A549 (cell line): ENCODE results near the gene CCL7. TPM values are rescaled to one million over a fixed set of nuclear protein-coding genes. Genes with fewer than 3 reads are reported as not detected.

Experiments used
- ATAC-seq, 2 experiments: fragments of 200-7000 bp in 1 of 2; fragments of >200 bp in 1 of 2; cut with Nextera tagmentation in 1 of 2; cut with Tn5 transposase in 1 of 2; 3 replicates each; pipeline versions ENCODE4 v1.8.0 to v1.9.1; 2018 to 2020; ENCODE audit warnings: mild to moderate bottlenecking in 1 of 2, moderate library complexity in 1 of 2
- CTCF ChIA-PET: fragments of 300-600 bp; sonication (Branson Sonifier 250); formaldehyde crosslinking; extraction: SDS; loops from one replicate; lab custom pipeline; 2021; ENCODE audit warnings: antibody characterized with exemption, inconsistent platforms; lab: Yijun Ruan, JAX
- POLR2A ChIA-PET: fragments of 350-600 bp; formaldehyde crosslinking; extraction: SDS; loops from one replicate; lab custom pipeline; 2021; ENCODE audit warnings: antibody characterized with exemption, inconsistent platforms; lab: Yijun Ruan, JAX
- DNase-seq, 2 experiments: peaks; one replicate each; pipeline versions ENCODE4 v3.0.0 to v3.0.0-alpha.2; 2011 to 2016; ENCODE audit warnings: low read depth in 1 of 2, low spot score in 1 of 2
- FAIRE-seq: peaks from 2 replicates; lab custom pipeline; 2011; peaks lifted over from hg19 to GRCh38; lab: Jason Lieb, UNC
- H3K27ac ChIP-seq, 2 experiments: fragments of >200 bp; sonication (Bioruptor Twin); formaldehyde crosslinking; 3 replicates each; pipeline ENCODE4 v1.5.1; 2016 to 2017
- H3K4me1 ChIP-seq: fragments of >200 bp; sonication (Bioruptor Twin); formaldehyde crosslinking; 3 replicates; pipeline ENCODE4 v1.6.1; 2016
- H3K4me2 ChIP-seq: fragments of >200 bp; sonication (Bioruptor Twin); formaldehyde crosslinking; 3 replicates; pipeline ENCODE4 v1.6.1; 2016
- H3K4me3 ChIP-seq: fragments of >200 bp; sonication (Bioruptor Twin); formaldehyde crosslinking; 3 replicates; pipeline ENCODE4 v1.5.1; 2016
- H3K9me3 ChIP-seq: fragments of >200 bp; sonication (Bioruptor Twin); formaldehyde crosslinking; 3 replicates; pipeline ENCODE4 v1.6.1; 2016
- CHD4 ChIP-seq: fragments of 200-600 bp; sonication (generic); IDR thresholded peaks from 2 replicates; pipeline ENCODE4 v1.6.1; 2016; ENCODE audit warnings: antibody characterized with exemption, mild to moderate bottlenecking, borderline replicate concordance
- CTCF ChIP-seq: fragments of >200 bp; sonication (Bioruptor Twin); formaldehyde crosslinking; IDR thresholded peaks from 3 replicates; pipeline ENCODE4 v1.5.1; 2016
- FOSL2 ChIP-seq, 2 experiments: fragments of 450-650 bp in 1 of 2; fragments of >200 bp in 1 of 2; sonication (Bioruptor Twin) in 1 of 2; formaldehyde crosslinking; IDR thresholded peaks; 2 replicates each; pipeline versions ENCODE4 v1.5.0 to v1.6.1; 2016 to 2020; ENCODE audit warnings: mild to moderate bottlenecking in 1 of 2, moderate library complexity in 1 of 2
- FOXS1 ChIP-seq: fragments of 250-450 bp; sonication (Bioruptor Pico); IDR thresholded peaks from 2 replicates; pipeline ENCODE4 v1.5.0; 2020; ENCODE audit warnings: mild to moderate bottlenecking, moderate library complexity
- GATA3 ChIP-seq: IDR thresholded peaks from 2 replicates; pipeline ENCODE4 v1.6.1; 2012; ENCODE audit warnings: borderline replicate concordance
- JUN ChIP-seq, 2 experiments: fragments of >200 bp; sonication (Bioruptor Twin); formaldehyde crosslinking; IDR thresholded peaks; 2 replicates in 1 of 2; 3 replicates in 1 of 2; pipeline ENCODE4 v1.6.1; 2016 to 2017
- MAFK ChIP-seq: fragments of 450-650 bp; IDR thresholded peaks from 2 replicates; pipeline ENCODE4 v1.6.1; 2014; ENCODE audit not compliant: partially characterized antibody
- PHF8 ChIP-seq: fragments of 200-600 bp; sonication (generic); IDR thresholded peaks from 2 replicates; pipeline ENCODE4 v1.6.1; 2016; ENCODE audit warnings: low read depth, mild to moderate bottlenecking, antibody characterized with exemption, moderate library complexity, borderline replicate concordance
- POLR2A ChIP-seq: IDR thresholded peaks from 2 replicates; pipeline ENCODE4 v1.6.1; 2012; ENCODE audit warnings: mild to moderate bottlenecking, low read length
- RCOR1 ChIP-seq: fragments of 150-350 bp; IDR thresholded peaks from 2 replicates; pipeline ENCODE4 v1.6.1; 2014; ENCODE audit warnings: antibody characterized with exemption, low read length, low read depth
- REST ChIP-seq: fragments of 200-600 bp; sonication (generic); IDR thresholded peaks from 2 replicates; pipeline ENCODE4 v1.6.1; 2016; ENCODE audit warnings: antibody characterized with exemption, mild to moderate bottlenecking, moderate library complexity
- WGBS: methylation state at CpG from one replicate; pipeline ENCODE4 v1.1.6; 2017; ENCODE audit errors: missing lambda C conversion rate; 5-methylcytosine and 5-hydroxymethylcytosine counted together
- polyA plus RNA-seq, 4 experiments: library from polyadenylated mRNA; depleted of rRNA in 3 of 4; stranded (reverse); fragments of >200 nt; fragmentation: RNase III in 1 of 4; extraction: RNeasy Plus Mini Kit Qiagen cat#74134 plus additional on column Dnase treatment in 1 of 4; gene quantifications; 2 replicates in 3 of 4; 3 replicates in 1 of 4; pipeline ENCODE4 v1.2.3, GENCODE V29; 2011 to 2017

CCL7 gene
- polyA plus RNA-seq, 2 of the 4 experiments (the other 2 are of a cell fraction) = 0.17 TPM; not detected in 1

GRCh38 chr17:34254146-34254545, 15.9 kb upstream of the CCL7 start:
- WGBS = 43% methylated on average over 3 of the region's 3 CpGs
- ChIA-PET CTCF (interaction anchor here (1.5 to 9.4 kb wide), 4 partner anchors 31 to 107 kb away, joined by 3 to 57 read pairs (median 9); partner anchors contain the start of gene CCL1), POLR2A (no interaction called here)
- Histone ChIP-seq H3K27ac (peak overlapping the region; percentile 73 to 87), H3K4me1 (peaks cover 66% of the 10 kb centered on the region), H3K4me3 (peak overlapping the region; percentile 40; the same call in 1 of the 3 replicates), H3K4me2 (peak overlapping the region; percentile 84), H3K9me3 (no peaks in the 10 kb centered on the region)
- FAIRE-seq = no peak
- ATAC-seq = peak in 1 of 2 experiments; percentile 6; a peak in 2 of 6 replicates
- peak in 1 of 2 experiments; percentile 31 for DNase-seq
- TF ChIP-seq JUN (IDR thresholded peaks at IDR 0.05) = no peak
- TF ChIP-seq GATA3 = no peak
- TF ChIP-seq FOXS1 (CRISPR knock-in tag) = 0 out of 2 replicates have a peak, but pooled peaks have one; percentile 18
- no peak for TF ChIP-seq CHD4

- Histone ChIP-seq H3K27ac (peak within 1 kb of the TSS; percentile 73 to 87), H3K4me3 (peak within 1 kb of the TSS; percentile 40), H3K4me2 (peak within 1 kb of the TSS; percentile 84), H3K9me3 (no peaks in the 10 kb centered on the region), H3K4me1 (peaks cover 59% of the 10 kb centered on the region)
- peak; percentile 72 to 80 for ATAC-seq
- 4% methylated on average over 11 of the region's 11 CpGs for WGBS
- DNase-seq = peak; percentile 75 to 76
- POLR2A ChIA-PET = no interaction called here
- CTCF ChIA-PET = interaction anchor here (1.4 to 9.4 kb wide), 6 partner anchors 15 to 106 kb away, joined by 3 to 57 read pairs (median 4); partner anchors contain the start of genes CCL1 and CCL7
- peak; percentile 32 for FAIRE-seq
- TF ChIP-seq MAFK = peak; percentile 15
- no peak for TF ChIP-seq RCOR1
- no peak for TF ChIP-seq REST
- no peak for TF ChIP-seq PHF8
- TF ChIP-seq POLR2A = peak; percentile 30; the same call in 1 of the 2 replicates
- TF ChIP-seq, all 56 proteins: peak for 2
Observed at GRCh38 chr17:34254651-34255380, 15.2 kb upstream of the CCL7 start, which contains the start of gene CCL2. CCL2 (plus strand) TSS chr17:34255285; CDS start chr17:34255350, 65 bp downstream.

- DNase-seq (no peak), FAIRE-seq (no peak), ATAC-seq (peak; percentile 5 to 12; a peak in 5 of 6 replicates)
- ChIA-PET POLR2A (no interaction called here), CTCF (interaction anchor here (1.4 to 9.4 kb wide), 5 partner anchors 15 to 106 kb away, joined by 4 to 57 read pairs (median 5); partner anchors contain the start of genes CCL1 and CCL7)
- 24% methylated on average over 5 of the region's 5 CpGs for WGBS
- H3K4me1 ChIP-seq = peaks cover 54% of the 10 kb centered on the region
- peak overlapping the region; percentile 84 for H3K4me2 ChIP-seq
- no peak for TF ChIP-seq CTCF
- no peak for TF ChIP-seq FOSL2 (IDR thresholded peaks at IDR 0.05)
- TF ChIP-seq FOSL2 (CRISPR knock-in tag; IDR thresholded peaks at IDR 0.05) = peak; percentile 4; the same call in 1 of the 2 replicates
- peak overlapping the region; percentile 40 for H3K4me3 ChIP-seq
- H3K27ac ChIP-seq = peak overlapping the region; percentile 73 to 87
- no peaks in the 10 kb centered on the region for H3K9me3 ChIP-seq
Observed at GRCh38 chr17:34255381-34255732, 14.7 kb upstream of the CCL7 start.
